ENCODE data around the gene PLIN3.
"Not testable (repeated sequence)": the region's sequence is repeated elsewhere in the genome, so short reads cannot be mapped to it uniquely, and the experiment has no call there.

The PLIN3 gene

GRCh38 chr19:4868286-4868834, 893 bp upstream of the PLIN3 start:
- ChIA-PET CTCF (interaction anchor here (2.1 kb wide), 1 partner anchor 43 kb away, joined by 7 read pairs; no protein-coding TSS in a partner anchor), POLR2A (interaction anchor here (1.3 kb wide), 1 partner anchor 43 kb away, joined by 8 read pairs; no protein-coding TSS in a partner anchor)
- TF ChIP-seq CTBP1 (IDR thresholded peaks at IDR 0.05; ENCODE audit: borderline replicate concordance) (no peak), FOXM1 (IDR thresholded peaks at IDR 0.05; ENCODE audit: borderline replicate concordance) (no peak), PKNOX1 (IDR thresholded peaks at IDR 0.05) (no peak), FOXA1 (IDR thresholded peaks at IDR 0.05) (no peak), ARNT (IDR thresholded peaks at IDR 0.05) (no peak), HDGF (IDR thresholded peaks at IDR 0.05; ENCODE audit: borderline replicate concordance) (no peak), L3MBTL2 (conservative IDR thresholded peaks at IDR 0.05) (no peak), BHLHE40 (IDR thresholded peaks at IDR 0.05; ENCODE audit: borderline replicate concordance) (no peak), SUZ12 (IDR thresholded peaks at IDR 0.05) (no peak), FOXK2 (IDR thresholded peaks at IDR 0.05) (no peak), SP1 (IDR thresholded peaks at IDR 0.05) (no peak), NFRKB (IDR thresholded peaks at IDR 0.05) (no peak), ZNF384 (IDR thresholded peaks at IDR 0.05) (no peak), TARDBP (IDR thresholded peaks at IDR 0.05) (no peak), ELF4 (IDR thresholded peaks at IDR 0.05) (no peak), LEF1 (IDR thresholded peaks at IDR 0.05; ENCODE audit: borderline replicate concordance) (no peak)
- no peak for DNase-seq (ENCODE audit: extremely low spot score)

GRCh38 chr19:4866595-4867424, 657 bp downstream of the PLIN3 start:
- POLR2A ChIA-PET = interaction anchor here (0.6 to 0.7 kb wide), 2 partner anchors 12 to 104 kb away, joined by 3 read pairs; no protein-coding TSS in a partner anchor
- CTCF ChIA-PET = interaction anchor here (1.1 to 1.2 kb wide), 2 partner anchors 15 to 57 kb away, joined by 3 to 4 read pairs; no protein-coding TSS in a partner anchor
- TF ChIP-seq L3MBTL2 (conservative IDR thresholded peaks at IDR 0.05) (no peak), BHLHE40 (IDR thresholded peaks at IDR 0.05; ENCODE audit: borderline replicate concordance) (no peak), CTBP1 (IDR thresholded peaks at IDR 0.05; ENCODE audit: borderline replicate concordance) (no peak), FOXM1 (IDR thresholded peaks at IDR 0.05; ENCODE audit: borderline replicate concordance) (no peak)
- DNase-seq (ENCODE audit: extremely low spot score) = no peak

GRCh38 chr19:4861147-4861546, 6.3 kb downstream of the PLIN3 start:
- TF ChIP-seq SUZ12 (IDR thresholded peaks at IDR 0.05) = no peak
- no peak for TF ChIP-seq FOXM1 (IDR thresholded peaks at IDR 0.05; ENCODE audit: borderline replicate concordance)
- TF ChIP-seq BHLHE40 (IDR thresholded peaks at IDR 0.05; ENCODE audit: borderline replicate concordance) = no peak
- TF ChIP-seq NFRKB (IDR thresholded peaks at IDR 0.05) = no peak
- no peak for TF ChIP-seq HDGF (IDR thresholded peaks at IDR 0.05; ENCODE audit: borderline replicate concordance)
- no peak for TF ChIP-seq FOXA1 (IDR thresholded peaks at IDR 0.05)
- TF ChIP-seq FOXK2 (IDR thresholded peaks at IDR 0.05) = no peak
- no peak for TF ChIP-seq ZNF384 (IDR thresholded peaks at IDR 0.05)
- no peak for TF ChIP-seq L3MBTL2 (conservative IDR thresholded peaks at IDR 0.05)
- no peak for TF ChIP-seq TARDBP (IDR thresholded peaks at IDR 0.05)
- TF ChIP-seq SP1 (IDR thresholded peaks at IDR 0.05) = no peak
- no peak for DNase-seq (ENCODE audit: extremely low spot score)
- POLR2A ChIA-PET = no interaction called here
- CTCF ChIA-PET = interaction anchor here (1.1 kb wide), 1 partner anchor 10 kb away, joined by 3 read pairs; no protein-coding TSS in a partner anchor

GRCh38 chr19:4859697-4860096, 7.8 kb downstream of the PLIN3 start:
- ChIA-PET CTCF (no interaction called here), POLR2A (no interaction called here)
- TF ChIP-seq ZNF384 (IDR thresholded peaks at IDR 0.05) (no peak), PKNOX1 (IDR thresholded peaks at IDR 0.05) (no peak), TARDBP (IDR thresholded peaks at IDR 0.05) (no peak), L3MBTL2 (conservative IDR thresholded peaks at IDR 0.05) (no peak)
- DNase-seq (ENCODE audit: extremely low spot score) = no peak

GRCh38 chr19:4856468-4856867, 11.0 kb downstream of the PLIN3 start:
- POLR2A ChIA-PET; DNase-seq (ENCODE audit: extremely low spot score); CTCF ChIA-PET: not testable (repeated sequence)

GRCh38 chr19:4853506-4853905, 14.0 kb downstream of the PLIN3 start:
- CTCF ChIA-PET = interaction anchor here (0.8 kb wide), 1 partner anchor 44 kb away, joined by 3 read pairs; no protein-coding TSS in a partner anchor
- POLR2A ChIA-PET; DNase-seq (ENCODE audit: extremely low spot score): not testable (repeated sequence)

GRCh38 chr19:4852484-4852883, 15.0 kb downstream of the PLIN3 start:
- TF ChIP-seq ZNF384 (IDR thresholded peaks at IDR 0.05) (peak; percentile 53), TARDBP (IDR thresholded peaks at IDR 0.05) (no peak)
- CTCF ChIA-PET = interaction anchor here (0.6 to 1.1 kb wide), 2 partner anchors 10 to 43 kb away, joined by 3 to 9 read pairs; no protein-coding TSS in a partner anchor
- POLR2A ChIA-PET = no interaction called here
- no peak for DNase-seq (ENCODE audit: extremely low spot score)

All from HEK293T (cell line).